ENCODE data around the gene TRPM6. TPM values are rescaled to one million over a fixed set of nuclear protein-coding genes. Genes with fewer than 3 reads are reported as not detected.

The TRPM6 gene
- total and polyA plus RNA-seq, 2 experiments from 2014 or later, result 0.23 to 0.87 TPM

DNA sequence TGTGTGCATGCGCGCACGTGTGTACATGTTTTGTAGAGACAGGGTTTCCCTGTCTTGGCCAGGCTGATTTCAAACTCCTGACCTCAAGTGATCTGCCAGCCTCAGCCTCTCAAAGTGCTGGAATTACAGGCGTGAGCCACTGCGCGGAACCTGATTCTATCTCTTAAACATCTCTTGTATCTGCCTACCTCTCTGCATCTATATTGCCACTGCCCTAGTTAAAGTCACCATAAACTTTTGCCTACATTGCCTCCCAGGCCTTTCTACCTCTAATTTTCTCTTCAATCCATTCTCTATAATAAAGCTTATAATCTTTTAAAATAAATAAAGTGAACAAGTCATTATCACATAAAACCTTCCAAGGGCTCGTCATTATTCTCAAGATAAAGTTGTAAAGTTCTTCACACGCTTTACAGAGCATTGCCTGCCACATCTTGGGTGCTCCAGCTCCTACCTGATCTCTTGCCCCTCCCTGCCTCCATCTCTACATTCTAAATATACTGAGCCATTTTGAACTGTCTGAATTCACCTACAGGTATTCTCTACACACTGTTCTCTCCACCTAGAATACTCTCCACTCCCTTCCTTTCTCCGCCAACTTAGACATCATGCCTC lies 15.0 kb downstream of the TRPM6 start:
- no peaks in the 10 kb centered on the region for H3K27me3 ChIP-seq (ENCODE audit: insufficient read depth)
- no peak overlapping the region for H3K27ac ChIP-seq (ENCODE audit: low read depth)
- no peak for TF ChIP-seq NANOG (IDR thresholded peaks at IDR 0.05; ENCODE audit: borderline replicate concordance)
- no peak for TF ChIP-seq EZH2 (IDR thresholded peaks at IDR 0.05; ENCODE audit: low read depth, unreplicated experiment)
- H3K27me3 Mint-ChIP-seq (ENCODE audit: insufficient read depth, low read depth, poor library complexity), result no peaks in the 10 kb centered on the region
- no peaks in the 10 kb centered on the region for H3K4me1 Mint-ChIP-seq
- H3K9me2 ChIP-seq (ENCODE audit: insufficient read depth), result no peaks in the 10 kb centered on the region
- H3K27ac Mint-ChIP-seq, result no peak overlapping the region
- no peak overlapping the region for H3K4me2 ChIP-seq
- ATAC-seq (no peak), DNase-seq (ENCODE audit: low spot score) (no peak)
- H3K9me3 Mint-ChIP-seq, result no peaks in the 10 kb centered on the region; the same call in 2 of the 3 replicates
- H3K4me1 ChIP-seq (ENCODE audit: insufficient read depth), result no peaks in the 10 kb centered on the region
- no peak overlapping the region for H3K4me3 ChIP-seq
- no peaks in the 10 kb centered on the region for H3K36me3 ChIP-seq (ENCODE audit: insufficient read depth)
- H2AFZ ChIP-seq, result no peak overlapping the region
- no peaks in the 10 kb centered on the region for H3K36me3 Mint-ChIP-seq (ENCODE audit: low read depth)
- H3K79me2 ChIP-seq (replicated peaks; ENCODE audit: insufficient read depth), result no peaks in the 10 kb centered on the region
- no peak overlapping the region for H3K4me3 Mint-ChIP-seq
- H3F3A ChIP-seq (replicated peaks; ENCODE audit: low read depth), result no peaks in the 10 kb centered on the region
- H4K20me1 ChIP-seq (replicated peaks; ENCODE audit: insufficient read depth), result no peaks in the 10 kb centered on the region

DNA sequence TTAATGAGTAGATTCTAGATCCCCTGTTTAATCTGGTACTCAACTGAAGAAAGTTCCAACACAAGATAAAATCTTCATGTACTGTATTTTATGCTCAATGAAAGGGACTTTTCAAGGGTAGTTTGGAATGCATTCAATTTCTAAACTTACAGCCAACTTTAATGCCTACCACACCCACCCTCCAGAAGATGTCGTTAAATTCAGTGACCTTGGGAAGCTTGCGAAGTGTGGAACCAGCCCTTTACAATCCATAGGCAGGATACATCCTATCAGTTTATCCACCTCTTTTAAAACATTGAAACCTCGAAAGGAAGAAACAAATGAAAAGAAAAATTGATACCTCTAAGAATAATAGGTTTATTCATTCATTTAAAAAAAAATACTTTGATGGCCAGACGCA lies 20.2 kb downstream of the TRPM6 start:
- Mint-ChIP-seq H3K27me3 (ENCODE audit: insufficient read depth, low read depth, poor library complexity) (no peaks in the 10 kb centered on the region), H3K36me3 (ENCODE audit: low read depth) (no peaks in the 10 kb centered on the region), H3K9me3 (no peaks in the 10 kb centered on the region; the same call in 2 of the 3 replicates), H3K4me1 (no peaks in the 10 kb centered on the region), H3K27ac (no peak overlapping the region), H3K4me3 (no peak overlapping the region)
- Histone ChIP-seq H3K79me2 (replicated peaks; ENCODE audit: insufficient read depth) (no peaks in the 10 kb centered on the region), H2AFZ (no peak overlapping the region), H3K36me3 (ENCODE audit: insufficient read depth) (no peaks in the 10 kb centered on the region), H3K4me2 (no peak overlapping the region), H3F3A (replicated peaks; ENCODE audit: low read depth) (no peaks in the 10 kb centered on the region), H3K4me3 (no peak overlapping the region), H3K27ac (ENCODE audit: low read depth) (no peak overlapping the region), H3K4me1 (ENCODE audit: insufficient read depth) (no peaks in the 10 kb centered on the region), H3K27me3 (ENCODE audit: insufficient read depth) (no peaks in the 10 kb centered on the region), H3K9me2 (ENCODE audit: insufficient read depth) (no peaks in the 10 kb centered on the region), H4K20me1 (replicated peaks; ENCODE audit: insufficient read depth) (no peaks in the 10 kb centered on the region)
- DNase-seq (ENCODE audit: low spot score), result no peak
- ATAC-seq, result no peak
- TF ChIP-seq, protein P1, sequence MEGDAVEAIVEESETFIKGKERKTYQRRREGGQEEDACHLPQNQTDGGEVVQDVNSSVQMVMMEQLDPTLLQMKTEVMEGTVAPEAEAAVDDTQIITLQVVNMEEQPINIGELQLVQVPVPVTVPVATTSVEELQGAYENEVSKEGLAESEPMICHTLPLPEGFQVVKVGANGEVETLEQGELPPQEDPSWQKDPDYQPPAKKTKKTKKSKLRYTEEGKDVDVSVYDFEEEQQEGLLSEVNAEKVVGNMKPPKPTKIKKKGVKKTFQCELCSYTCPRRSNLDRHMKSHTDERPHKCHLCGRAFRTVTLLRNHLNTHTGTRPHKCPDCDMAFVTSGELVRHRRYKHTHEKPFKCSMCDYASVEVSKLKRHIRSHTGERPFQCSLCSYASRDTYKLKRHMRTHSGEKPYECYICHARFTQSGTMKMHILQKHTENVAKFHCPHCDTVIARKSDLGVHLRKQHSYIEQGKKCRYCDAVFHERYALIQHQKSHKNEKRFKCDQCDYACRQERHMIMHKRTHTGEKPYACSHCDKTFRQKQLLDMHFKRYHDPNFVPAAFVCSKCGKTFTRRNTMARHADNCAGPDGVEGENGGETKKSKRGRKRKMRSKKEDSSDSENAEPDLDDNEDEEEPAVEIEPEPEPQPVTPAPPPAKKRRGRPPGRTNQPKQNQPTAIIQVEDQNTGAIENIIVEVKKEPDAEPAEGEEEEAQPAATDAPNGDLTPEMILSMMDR (conservative IDR thresholded peaks at IDR 0.05; ENCODE audit: low read depth in 2 of 2), result no peak
- TF ChIP-seq, protein P2, sequence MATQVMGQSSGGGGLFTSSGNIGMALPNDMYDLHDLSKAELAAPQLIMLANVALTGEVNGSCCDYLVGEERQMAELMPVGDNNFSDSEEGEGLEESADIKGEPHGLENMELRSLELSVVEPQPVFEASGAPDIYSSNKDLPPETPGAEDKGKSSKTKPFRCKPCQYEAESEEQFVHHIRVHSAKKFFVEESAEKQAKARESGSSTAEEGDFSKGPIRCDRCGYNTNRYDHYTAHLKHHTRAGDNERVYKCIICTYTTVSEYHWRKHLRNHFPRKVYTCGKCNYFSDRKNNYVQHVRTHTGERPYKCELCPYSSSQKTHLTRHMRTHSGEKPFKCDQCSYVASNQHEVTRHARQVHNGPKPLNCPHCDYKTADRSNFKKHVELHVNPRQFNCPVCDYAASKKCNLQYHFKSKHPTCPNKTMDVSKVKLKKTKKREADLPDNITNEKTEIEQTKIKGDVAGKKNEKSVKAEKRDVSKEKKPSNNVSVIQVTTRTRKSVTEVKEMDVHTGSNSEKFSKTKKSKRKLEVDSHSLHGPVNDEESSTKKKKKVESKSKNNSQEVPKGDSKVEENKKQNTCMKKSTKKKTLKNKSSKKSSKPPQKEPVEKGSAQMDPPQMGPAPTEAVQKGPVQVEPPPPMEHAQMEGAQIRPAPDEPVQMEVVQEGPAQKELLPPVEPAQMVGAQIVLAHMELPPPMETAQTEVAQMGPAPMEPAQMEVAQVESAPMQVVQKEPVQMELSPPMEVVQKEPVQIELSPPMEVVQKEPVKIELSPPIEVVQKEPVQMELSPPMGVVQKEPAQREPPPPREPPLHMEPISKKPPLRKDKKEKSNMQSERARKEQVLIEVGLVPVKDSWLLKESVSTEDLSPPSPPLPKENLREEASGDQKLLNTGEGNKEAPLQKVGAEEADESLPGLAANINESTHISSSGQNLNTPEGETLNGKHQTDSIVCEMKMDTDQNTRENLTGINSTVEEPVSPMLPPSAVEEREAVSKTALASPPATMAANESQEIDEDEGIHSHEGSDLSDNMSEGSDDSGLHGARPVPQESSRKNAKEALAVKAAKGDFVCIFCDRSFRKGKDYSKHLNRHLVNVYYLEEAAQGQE (IDR thresholded peaks at IDR 0.05; ENCODE audit: unreplicated experiment), result no peak
- no peak for TF ChIP-seq POLR2AphosphoS5 (IDR thresholded peaks at IDR 0.05; ENCODE audit: low read depth)
- TF ChIP-seq EZH2 (IDR thresholded peaks at IDR 0.05; ENCODE audit: low read depth, unreplicated experiment), result no peak
- no peak for TF ChIP-seq EZH2phosphoT487 (IDR thresholded peaks at IDR 0.05; ENCODE audit: unreplicated experiment)
- TF ChIP-seq, protein P3, sequence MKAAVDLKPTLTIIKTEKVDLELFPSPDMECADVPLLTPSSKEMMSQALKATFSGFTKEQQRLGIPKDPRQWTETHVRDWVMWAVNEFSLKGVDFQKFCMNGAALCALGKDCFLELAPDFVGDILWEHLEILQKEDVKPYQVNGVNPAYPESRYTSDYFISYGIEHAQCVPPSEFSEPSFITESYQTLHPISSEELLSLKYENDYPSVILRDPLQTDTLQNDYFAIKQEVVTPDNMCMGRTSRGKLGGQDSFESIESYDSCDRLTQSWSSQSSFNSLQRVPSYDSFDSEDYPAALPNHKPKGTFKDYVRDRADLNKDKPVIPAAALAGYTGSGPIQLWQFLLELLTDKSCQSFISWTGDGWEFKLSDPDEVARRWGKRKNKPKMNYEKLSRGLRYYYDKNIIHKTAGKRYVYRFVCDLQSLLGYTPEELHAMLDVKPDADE (IDR thresholded peaks at IDR 0.05), result no peak
- TF ChIP-seq, protein P4, sequence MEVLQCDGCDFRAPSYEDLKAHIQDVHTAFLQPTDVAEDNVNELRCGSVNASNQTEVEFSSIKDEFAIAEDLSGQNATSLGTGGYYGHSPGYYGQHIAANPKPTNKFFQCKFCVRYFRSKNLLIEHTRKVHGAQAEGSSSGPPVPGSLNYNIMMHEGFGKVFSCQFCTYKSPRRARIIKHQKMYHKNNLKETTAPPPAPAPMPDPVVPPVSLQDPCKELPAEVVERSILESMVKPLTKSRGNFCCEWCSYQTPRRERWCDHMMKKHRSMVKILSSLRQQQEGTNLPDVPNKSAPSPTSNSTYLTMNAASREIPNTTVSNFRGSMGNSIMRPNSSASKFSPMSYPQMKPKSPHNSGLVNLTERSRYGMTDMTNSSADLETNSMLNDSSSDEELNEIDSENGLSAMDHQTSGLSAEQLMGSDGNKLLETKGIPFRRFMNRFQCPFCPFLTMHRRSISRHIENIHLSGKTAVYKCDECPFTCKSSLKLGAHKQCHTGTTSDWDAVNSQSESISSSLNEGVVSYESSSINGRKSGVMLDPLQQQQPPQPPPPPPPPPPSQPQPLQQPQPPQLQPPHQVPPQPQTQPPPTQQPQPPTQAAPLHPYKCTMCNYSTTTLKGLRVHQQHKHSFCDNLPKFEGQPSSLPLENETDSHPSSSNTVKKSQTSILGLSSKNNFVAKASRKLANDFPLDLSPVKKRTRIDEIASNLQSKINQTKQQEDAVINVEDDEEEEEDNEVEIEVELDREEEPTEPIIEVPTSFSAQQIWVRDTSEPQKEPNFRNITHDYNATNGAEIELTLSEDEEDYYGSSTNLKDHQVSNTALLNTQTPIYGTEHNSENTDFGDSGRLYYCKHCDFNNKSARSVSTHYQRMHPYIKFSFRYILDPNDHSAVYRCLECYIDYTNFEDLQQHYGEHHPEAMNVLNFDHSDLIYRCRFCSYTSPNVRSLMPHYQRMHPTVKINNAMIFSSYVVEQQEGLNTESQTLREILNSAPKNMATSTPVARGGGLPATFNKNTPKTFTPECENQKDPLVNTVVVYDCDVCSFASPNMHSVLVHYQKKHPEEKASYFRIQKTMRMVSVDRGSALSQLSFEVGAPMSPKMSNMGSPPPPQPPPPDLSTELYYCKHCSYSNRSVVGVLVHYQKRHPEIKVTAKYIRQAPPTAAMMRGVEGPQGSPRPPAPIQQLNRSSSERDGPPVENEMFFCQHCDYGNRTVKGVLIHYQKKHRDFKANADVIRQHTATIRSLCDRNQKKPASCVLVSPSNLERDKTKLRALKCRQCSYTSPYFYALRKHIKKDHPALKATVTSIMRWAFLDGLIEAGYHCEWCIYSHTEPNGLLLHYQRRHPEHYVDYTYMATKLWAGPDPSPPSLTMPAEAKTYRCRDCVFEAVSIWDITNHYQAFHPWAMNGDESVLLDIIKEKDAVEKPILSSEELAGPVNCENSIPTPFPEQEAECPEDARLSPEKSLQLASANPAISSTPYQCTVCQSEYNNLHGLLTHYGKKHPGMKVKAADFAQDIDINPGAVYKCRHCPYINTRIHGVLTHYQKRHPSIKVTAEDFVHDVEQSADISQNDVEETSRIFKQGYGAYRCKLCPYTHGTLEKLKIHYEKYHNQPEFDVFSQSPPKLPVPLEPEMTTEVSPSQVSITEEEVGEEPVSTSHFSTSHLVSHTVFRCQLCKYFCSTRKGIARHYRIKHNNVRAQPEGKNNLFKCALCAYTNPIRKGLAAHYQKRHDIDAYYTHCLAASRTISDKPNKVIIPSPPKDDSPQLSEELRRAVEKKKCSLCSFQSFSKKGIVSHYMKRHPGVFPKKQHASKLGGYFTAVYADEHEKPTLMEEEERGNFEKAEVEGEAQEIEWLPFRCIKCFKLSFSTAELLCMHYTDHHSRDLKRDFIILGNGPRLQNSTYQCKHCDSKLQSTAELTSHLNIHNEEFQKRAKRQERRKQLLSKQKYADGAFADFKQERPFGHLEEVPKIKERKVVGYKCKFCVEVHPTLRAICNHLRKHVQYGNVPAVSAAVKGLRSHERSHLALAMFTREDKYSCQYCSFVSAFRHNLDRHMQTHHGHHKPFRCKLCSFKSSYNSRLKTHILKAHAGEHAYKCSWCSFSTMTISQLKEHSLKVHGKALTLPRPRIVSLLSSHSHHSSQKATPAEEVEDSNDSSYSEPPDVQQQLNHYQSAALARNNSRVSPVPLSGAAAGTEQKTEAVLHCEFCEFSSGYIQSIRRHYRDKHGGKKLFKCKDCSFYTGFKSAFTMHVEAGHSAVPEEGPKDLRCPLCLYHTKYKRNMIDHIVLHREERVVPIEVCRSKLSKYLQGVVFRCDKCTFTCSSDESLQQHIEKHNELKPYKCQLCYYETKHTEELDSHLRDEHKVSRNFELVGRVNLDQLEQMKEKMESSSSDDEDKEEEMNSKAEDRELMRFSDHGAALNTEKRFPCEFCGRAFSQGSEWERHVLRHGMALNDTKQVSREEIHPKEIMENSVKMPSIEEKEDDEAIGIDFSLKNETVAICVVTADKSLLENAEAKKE (CRISPR knock-in tag; IDR thresholded peaks at IDR 0.05), result no peak
- TF ChIP-seq ZNF114 (CRISPR knock-in tag; IDR thresholded peaks at IDR 0.05), result no peak
